ENCODE results near the gene ZNF778. TPM values are rescaled to one million over a fixed set of nuclear protein-coding genes. Genes with fewer than 3 reads are reported as not detected.

The ZNF778 gene
- total RNA-seq, result 8.8 and 10.3 TPM in 2 replicates

GRCh38 chr16:89217388-89218191, at the start of gene ZNF778:
ZNF778 (plus strand) TSS chr16:89217703; CDS start chr16:89221128, 3,425 bp downstream.
- TF ChIP-seq CTCF (IDR thresholded peaks at IDR 0.05; ENCODE audit: insufficient read depth, low read length, severe bottlenecking), result no peak
- H3K36me3 ChIP-seq (ENCODE audit: control insufficient read depth, insufficient read depth, low read length), result peaks cover 7% of the 10 kb centered on the region
- peak within 1 kb of the TSS; percentile 96 for H3K4me3 ChIP-seq (ENCODE audit: low read depth, low read length)
- FAIRE-seq, result no peak
- DNase-seq (ENCODE audit: low read depth), result peak; percentile 69
- no peaks in the 10 kb centered on the region for H3K27me3 ChIP-seq (ENCODE audit: control insufficient read depth, insufficient read depth, low read length)

GRCh38 chr16:89168381-89169189, 48.9 kb upstream of the ZNF778 start:
- no peaks in the 10 kb centered on the region for H3K36me3 ChIP-seq (ENCODE audit: control insufficient read depth, insufficient read depth, low read length)
- DNase-seq (ENCODE audit: low read depth) (no peak), FAIRE-seq (no peak)
- H3K4me3 ChIP-seq (ENCODE audit: low read depth, low read length), result no peak overlapping the region
- peaks cover 2% of the 10 kb centered on the region for H3K27me3 ChIP-seq (ENCODE audit: control insufficient read depth, insufficient read depth, low read length)
- no peak for TF ChIP-seq CTCF (IDR thresholded peaks at IDR 0.05; ENCODE audit: insufficient read depth, low read length, severe bottlenecking)

GRCh38 chr16:89169778-89170177, 47.7 kb upstream of the ZNF778 start:
- FAIRE-seq (no peak), DNase-seq (ENCODE audit: low read depth) (no peak)
- Histone ChIP-seq H3K27me3 (ENCODE audit: control insufficient read depth, insufficient read depth, low read length) (peaks cover 5% of the 10 kb centered on the region), H3K4me3 (ENCODE audit: low read depth, low read length) (no peak overlapping the region), H3K36me3 (ENCODE audit: control insufficient read depth, insufficient read depth, low read length) (no peaks in the 10 kb centered on the region)
- TF ChIP-seq CTCF (IDR thresholded peaks at IDR 0.05; ENCODE audit: insufficient read depth, low read length, severe bottlenecking), result no peak

GRCh38 chr16:89170346-89171215, 46.9 kb upstream of the ZNF778 start:
- peak; percentile 6 for TF ChIP-seq CTCF (IDR thresholded peaks at IDR 0.05; ENCODE audit: insufficient read depth, low read length, severe bottlenecking)
- Histone ChIP-seq H3K4me3 (ENCODE audit: low read depth, low read length) (peak overlapping the region; percentile 20), H3K36me3 (ENCODE audit: control insufficient read depth, insufficient read depth, low read length) (no peaks in the 10 kb centered on the region), H3K27me3 (ENCODE audit: control insufficient read depth, insufficient read depth, low read length) (peaks cover 5% of the 10 kb centered on the region)
- FAIRE-seq (no peak), DNase-seq (ENCODE audit: low read depth) (peak; percentile 14)

Data from bronchial epithelial cell (primary cell).